Mucosa of descending colon (tissue), 3 donors: ENCODE data around the gene THRAP3. TPM values are rescaled to one million over a fixed set of nuclear protein-coding genes. Genes with fewer than 3 reads are reported as not detected.

Experiments used
- ATAC-seq: fragments of 200-7000 bp; cut with Tn5 transposase; one replicate; pipeline ENCODE4 v1.9.1; 2020; ENCODE audit warnings: mild to moderate bottlenecking, moderate library complexity
- DNase-seq, 3 donors: peaks; one replicate each; pipeline ENCODE4 v3.0.0-alpha.2; 2020
- H3K36me3 ChIP-seq: fragments of 200-600 bp; one replicate; pipeline ENCODE4 v1.8.0; 2021; ENCODE audit warnings: low read depth, mild to moderate bottlenecking
- H3K4me1 ChIP-seq: fragments of 200-600 bp; one replicate; pipeline ENCODE4 v1.8.0; 2021; ENCODE audit warnings: low read depth, mild to moderate bottlenecking
- H3K4me3 ChIP-seq: fragments of 200-600 bp; one replicate; pipeline ENCODE4 v1.8.0; 2021; ENCODE audit warnings: mild to moderate bottlenecking
- H3K9me3 ChIP-seq: fragments of 200-600 bp; one replicate; pipeline ENCODE4 v1.8.0; 2021; ENCODE audit warnings: mild to moderate bottlenecking
- intact Hi-C, 2 donors: fragments of 100-400 bp; cut with DNase I in 1 of 2; cut with micrococcal nuclease in 1 of 2; formaldehyde crosslinking; loops; one replicate each; pipeline versions ENCODE4 v1.11.0 to v1.11.1; 2022; cut with DNase I, micrococcal nuclease
- total RNA-seq, 3 donors: library from RNA; stranded (reverse); fragmentation: NEBNext Ultra II Directional in 2 of 3; extraction: Animal tissue kit (Norgen Biotek cat#: 25700) in 2 of 3; gene quantifications; one replicate each; pipeline versions ENCODE4 v1.2.1 to v1.2.4, GENCODE V29; 2021 to 2023
- TF ChIP-seq, protein P1 (sequence below): fragments of 200-600 bp; IDR thresholded peaks from one replicate; pipeline ENCODE4 v1.8.0; 2022; ENCODE audit warnings: antibody characterized with exemption, mild to moderate bottlenecking
- donor health status: DM: no; HTN: no; CAD: no; lungs with moderate emphysema.
- donor health status: DM: no; HTN: no; CAD: no.
- donor health status: DM: no; HTN: yes; CAD: no.

Gene THRAP3
- total RNA-seq, 3 donors from 2014 or later = 83.0 to 103 (median 85.1) TPM

DNA sequence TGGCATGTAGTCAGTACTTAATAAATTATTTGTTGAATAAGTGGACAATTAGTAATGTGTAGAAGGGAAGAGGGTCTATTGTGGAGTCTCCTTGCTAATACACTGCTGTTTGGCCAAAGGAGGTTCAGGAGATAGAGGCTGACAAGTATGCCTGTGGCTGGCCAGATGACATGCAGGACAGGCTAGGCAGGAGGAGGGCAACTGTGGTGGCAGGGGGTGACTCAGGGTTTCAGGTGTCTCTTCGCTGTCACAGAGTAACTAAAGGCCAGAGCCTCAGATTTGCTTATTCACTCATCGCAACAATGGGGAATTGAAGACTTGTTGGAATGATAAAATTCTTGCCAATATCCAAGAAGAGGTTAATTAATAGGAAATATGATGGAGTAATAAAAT is 33.1 kb downstream of the THRAP3 start:
- ATAC-seq (peak; percentile 29), DNase-seq (no peak)
- TF ChIP-seq, protein P1, sequence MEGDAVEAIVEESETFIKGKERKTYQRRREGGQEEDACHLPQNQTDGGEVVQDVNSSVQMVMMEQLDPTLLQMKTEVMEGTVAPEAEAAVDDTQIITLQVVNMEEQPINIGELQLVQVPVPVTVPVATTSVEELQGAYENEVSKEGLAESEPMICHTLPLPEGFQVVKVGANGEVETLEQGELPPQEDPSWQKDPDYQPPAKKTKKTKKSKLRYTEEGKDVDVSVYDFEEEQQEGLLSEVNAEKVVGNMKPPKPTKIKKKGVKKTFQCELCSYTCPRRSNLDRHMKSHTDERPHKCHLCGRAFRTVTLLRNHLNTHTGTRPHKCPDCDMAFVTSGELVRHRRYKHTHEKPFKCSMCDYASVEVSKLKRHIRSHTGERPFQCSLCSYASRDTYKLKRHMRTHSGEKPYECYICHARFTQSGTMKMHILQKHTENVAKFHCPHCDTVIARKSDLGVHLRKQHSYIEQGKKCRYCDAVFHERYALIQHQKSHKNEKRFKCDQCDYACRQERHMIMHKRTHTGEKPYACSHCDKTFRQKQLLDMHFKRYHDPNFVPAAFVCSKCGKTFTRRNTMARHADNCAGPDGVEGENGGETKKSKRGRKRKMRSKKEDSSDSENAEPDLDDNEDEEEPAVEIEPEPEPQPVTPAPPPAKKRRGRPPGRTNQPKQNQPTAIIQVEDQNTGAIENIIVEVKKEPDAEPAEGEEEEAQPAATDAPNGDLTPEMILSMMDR = no peak
- H3K4me3 ChIP-seq = no peak overlapping the region
- peaks cover 3% of the 10 kb centered on the region for H3K36me3 ChIP-seq
- intact Hi-C loops = no loop called here
- peaks cover 23% of the 10 kb centered on the region for H3K4me1 ChIP-seq
- H3K9me3 ChIP-seq = no peaks in the 10 kb centered on the region

DNA sequence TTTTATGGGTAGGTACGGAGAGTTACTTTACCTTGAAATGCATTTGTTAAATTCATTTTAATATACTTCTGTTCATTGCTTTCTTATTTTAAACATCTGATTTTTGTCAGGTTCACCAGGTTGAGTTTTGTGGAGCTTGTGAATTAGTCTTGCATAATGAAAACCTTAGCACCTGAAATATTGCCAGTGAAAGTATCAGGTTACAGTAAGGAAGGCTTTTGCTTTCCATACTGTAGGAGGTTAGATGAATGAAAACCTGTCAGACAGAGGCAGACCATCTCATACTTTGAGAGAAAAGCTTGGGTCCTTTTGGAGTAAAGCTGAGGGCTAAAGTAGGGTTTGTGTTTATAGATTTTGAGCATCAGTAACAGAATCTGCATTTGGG is 34.7 kb downstream of the THRAP3 start:
- no peaks in the 10 kb centered on the region for H3K9me3 ChIP-seq
- peaks cover 24% of the 10 kb centered on the region for H3K4me1 ChIP-seq
- ATAC-seq (no peak), DNase-seq (no peak)
- H3K36me3 ChIP-seq = peaks cover 3% of the 10 kb centered on the region
- H3K4me3 ChIP-seq = no peak overlapping the region
- intact Hi-C loops = no loop called here
- TF ChIP-seq, protein P1 = no peak

DNA sequence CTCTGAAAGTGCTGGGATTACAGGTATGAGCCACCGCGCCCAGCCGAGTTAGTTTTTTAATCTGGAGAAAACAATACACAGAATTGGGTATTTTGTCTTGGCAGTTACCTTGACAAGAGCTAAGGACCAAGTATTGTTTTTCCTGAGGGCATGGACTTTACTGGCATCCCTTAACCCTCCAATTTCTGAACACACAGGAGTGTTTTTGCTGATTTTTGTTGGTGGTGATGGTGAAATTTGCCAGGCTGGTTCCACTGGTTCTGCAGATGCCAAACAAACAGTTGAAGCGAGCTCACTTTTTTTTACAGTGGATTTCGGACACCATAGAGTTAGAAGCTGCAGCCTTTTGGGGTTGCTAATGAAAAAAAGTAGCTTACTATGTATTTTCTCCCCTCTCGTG is 44.7 kb downstream of the THRAP3 start:
- H3K4me3 ChIP-seq = no peak overlapping the region

DNA sequence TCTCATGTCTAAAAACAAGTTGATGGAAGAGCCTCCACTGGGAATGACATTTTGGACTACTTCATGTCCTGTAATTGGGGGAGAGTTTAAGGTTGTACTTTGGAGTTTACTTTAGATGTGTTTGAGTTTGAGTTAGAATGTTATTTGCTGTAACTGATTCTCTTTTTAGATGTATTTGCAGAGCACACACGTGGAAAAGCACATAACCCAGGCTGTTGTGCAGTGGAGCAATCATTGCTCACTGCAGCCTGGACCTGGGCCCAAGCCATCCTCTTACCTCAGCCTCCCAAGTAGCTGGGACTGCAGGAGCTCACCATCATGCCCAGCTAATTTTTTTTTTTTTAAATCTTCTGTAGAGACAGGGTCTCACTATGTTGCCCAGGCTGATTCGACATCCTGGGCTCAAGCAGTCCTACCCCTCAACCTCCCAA is 45.2 kb downstream of the THRAP3 start:
- TF ChIP-seq, protein P1 = no peak
- H3K36me3 ChIP-seq = no peaks in the 10 kb centered on the region
- H3K9me3 ChIP-seq = no peaks in the 10 kb centered on the region
- ATAC-seq = peak; percentile 89
- H3K4me1 ChIP-seq = peaks cover 12% of the 10 kb centered on the region
- no peak overlapping the region for H3K4me3 ChIP-seq
- peak in 1 of 3 donors; percentile 24 for DNase-seq
- intact Hi-C loops = no loop called here

More for the DNA sequence above, 44.7 kb downstream of the THRAP3 start:
- DNase-seq (no peak), ATAC-seq (peak; percentile 38)
- TF ChIP-seq, protein P1 = no peak
- Histone ChIP-seq H3K4me1 (peaks cover 12% of the 10 kb centered on the region), H3K36me3 (no peaks in the 10 kb centered on the region), H3K9me3 (no peaks in the 10 kb centered on the region)
- intact Hi-C loops = no loop called here

DNA sequence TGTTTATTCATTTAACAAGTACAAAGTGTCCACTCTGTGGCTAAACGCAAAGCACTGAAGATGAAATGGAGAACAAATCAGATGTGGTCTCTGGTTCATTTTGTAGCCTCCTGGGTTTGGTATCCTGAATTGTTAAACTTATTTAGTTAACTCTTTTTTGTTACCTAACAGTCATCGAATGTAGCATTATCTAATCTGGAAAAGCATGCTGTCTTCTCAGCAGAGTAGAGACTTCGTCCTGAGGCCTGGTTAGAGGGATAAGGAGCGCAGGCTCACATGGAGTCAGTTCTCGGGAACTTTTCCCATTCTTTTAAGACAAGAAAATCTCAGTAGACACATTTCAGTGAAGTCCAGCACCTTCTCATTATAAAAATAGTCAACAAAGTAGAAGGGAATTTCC is 48.8 kb downstream of the THRAP3 start:
- intact Hi-C loops = no loop called here
- H3K4me1 ChIP-seq = peaks cover 12% of the 10 kb centered on the region
- DNase-seq = no peak

More for the DNA sequence above, 48.8 kb downstream of the THRAP3 start:
- ATAC-seq = no peak
- Histone ChIP-seq H3K9me3 (no peaks in the 10 kb centered on the region), H3K36me3 (no peaks in the 10 kb centered on the region), H3K4me3 (no peak overlapping the region)
- TF ChIP-seq, protein P1 = no peak
